HEK293T (cell line): ENCODE results near the gene PRPSAP2.
A peak's percentile ranks its signal among the peaks of the same experiment; 100 is the strongest.

ENCODE experiments used
- CTCF ChIA-PET: fragments of 350-600 bp; formaldehyde crosslinking; extraction: SDS; loops from one replicate; lab custom pipeline; 2021; ENCODE audit warnings: antibody characterized with exemption, inconsistent platforms; lab: Yijun Ruan, JAX
- POLR2A ChIA-PET: fragments of 350-600 bp; formaldehyde crosslinking; extraction: SDS; loops from one replicate; lab custom pipeline; 2020; ENCODE audit warnings: antibody characterized with exemption, inconsistent platforms; lab: Yijun Ruan, JAX
- DNase-seq: peaks from one replicate; pipeline ENCODE4 v3.0.0; 2012; ENCODE audit warnings: mixed read lengths; ENCODE audit errors: extremely low spot score
- ARNT ChIP-seq: fragments of 450-650 bp; IDR thresholded peaks from 2 replicates; pipeline ENCODE4 v1.6.1; 2017; ENCODE audit warnings: mild to moderate bottlenecking
- BHLHE40 ChIP-seq: fragments of 450-650 bp; IDR thresholded peaks from 2 replicates; pipeline ENCODE4 v1.6.1; 2016; ENCODE audit warnings: mild to moderate bottlenecking, moderate library complexity, borderline replicate concordance
- CTBP1 ChIP-seq: fragments of 450-650 bp; IDR thresholded peaks from 2 replicates; pipeline ENCODE4 v1.6.1; 2016; ENCODE audit warnings: borderline replicate concordance
- ELF4 ChIP-seq: fragments of 450-650 bp; IDR thresholded peaks from 2 replicates; pipeline ENCODE4 v1.6.1; 2017; ENCODE audit warnings: antibody characterized with exemption
- FOXA1 ChIP-seq: fragments of 450-650 bp; IDR thresholded peaks from 2 replicates; pipeline ENCODE4 v1.6.1; 2016; ENCODE audit warnings: mild to moderate bottlenecking
- FOXK2 ChIP-seq: fragments of 450-650 bp; IDR thresholded peaks from 2 replicates; pipeline ENCODE4 v1.6.1; 2016; ENCODE audit warnings: mild to moderate bottlenecking
- FOXM1 ChIP-seq: fragments of 450-650 bp; IDR thresholded peaks from 2 replicates; pipeline ENCODE4 v1.6.1; 2017; ENCODE audit warnings: mild to moderate bottlenecking, borderline replicate concordance
- HDGF ChIP-seq: fragments of 450-650 bp; IDR thresholded peaks from 2 replicates; pipeline ENCODE4 v1.6.1; 2017; ENCODE audit warnings: antibody characterized with exemption, borderline replicate concordance
- L3MBTL2 ChIP-seq: fragments of 450-650 bp; conservative IDR thresholded peaks from 2 replicates; pipeline ENCODE4 v1.6.1; 2016; ENCODE audit warnings: mild to moderate bottlenecking
- LEF1 ChIP-seq: fragments of 450-650 bp; IDR thresholded peaks from 2 replicates; pipeline ENCODE4 v1.6.1; 2017; ENCODE audit warnings: mild to moderate bottlenecking, borderline replicate concordance
- NFRKB ChIP-seq: fragments of 450-650 bp; IDR thresholded peaks from 2 replicates; pipeline ENCODE4 v1.6.1; 2016; ENCODE audit warnings: mild to moderate bottlenecking, moderate library complexity
- PKNOX1 ChIP-seq: fragments of 450-650 bp; IDR thresholded peaks from 2 replicates; pipeline ENCODE4 v1.6.1; 2016
- SP1 ChIP-seq: fragments of 450-650 bp; IDR thresholded peaks from 2 replicates; pipeline ENCODE4 v1.6.1; 2017
- SUZ12 ChIP-seq: fragments of 450-650 bp; IDR thresholded peaks from 2 replicates; pipeline ENCODE4 v1.6.1; 2016; ENCODE audit warnings: mild to moderate bottlenecking
- TARDBP ChIP-seq: fragments of 450-650 bp; IDR thresholded peaks from 2 replicates; pipeline ENCODE4 v1.6.1; 2016
- ZNF384 ChIP-seq: fragments of 450-650 bp; IDR thresholded peaks from 2 replicates; pipeline ENCODE4 v1.6.1; 2016

The PRPSAP2 gene

GRCh38 chr17:18960803-18961511 is 103.0 kb downstream of the PRPSAP2 start:
- ChIA-PET POLR2A (interaction anchor here (0.7 kb wide), 1 partner anchor 44 kb away, joined by 3 read pairs; the partner anchor contains the start of gene FAM83G), CTCF (interaction anchor here (0.5 to 1.8 kb wide), 22 partner anchors 9 to 335 kb away, joined by 3 to 13 read pairs (median 4); partner anchors contain the start of genes FAM83G and PRPSAP2)
- DNase-seq = peak; percentile 88
- TF ChIP-seq ELF4 (no peak), BHLHE40 (no peak), SUZ12 (no peak), FOXA1 (no peak), ARNT (no peak), PKNOX1 (no peak)

- TF ChIP-seq FOXK2 (no peak), ELF4 (no peak), BHLHE40 (no peak), LEF1 (no peak), PKNOX1 (no peak), NFRKB (no peak), ARNT (no peak), TARDBP (no peak), ZNF384 (no peak), HDGF (no peak), SUZ12 (no peak), L3MBTL2 (no peak)
- ChIA-PET POLR2A (interaction anchor here (1.1 kb wide), 1 partner anchor 43 kb away, joined by 3 read pairs; the partner anchor contains the start of gene FAM83G), CTCF (interaction anchor here (0.5 to 1.8 kb wide), 17 partner anchors 8 to 145 kb away, joined by 3 to 13 read pairs (median 4); partner anchors contain the start of gene FAM83G)
- DNase-seq = no peak
Observed at GRCh38 chr17:18961634-18962493, 103.9 kb downstream of the PRPSAP2 start.

GRCh38 chr17:18962494-18962815 is 104.5 kb downstream of the PRPSAP2 start:
- ChIA-PET POLR2A (interaction anchor here (1.1 kb wide), 1 partner anchor 42 kb away, joined by 3 read pairs; the partner anchor contains the start of gene FAM83G), CTCF (interaction anchor here (0.5 to 0.7 kb wide), 2 partner anchors 14 to 31 kb away, joined by 3 read pairs; no protein-coding TSS in a partner anchor)
- no peak for DNase-seq
- TF ChIP-seq FOXA1 (no peak), SP1 (no peak), ARNT (no peak), FOXK2 (no peak), TARDBP (no peak), PKNOX1 (no peak), LEF1 (no peak), BHLHE40 (no peak), CTBP1 (no peak), ELF4 (no peak)

GRCh38 chr17:18963126-18964017 is 105.4 kb downstream of the PRPSAP2 start:
- TF ChIP-seq LEF1 (no peak), FOXA1 (no peak), FOXK2 (no peak), ARNT (no peak), CTBP1 (no peak), SUZ12 (no peak), ELF4 (no peak), L3MBTL2 (no peak)
- DNase-seq = no peak
- ChIA-PET CTCF (interaction anchor here (0.6 to 0.7 kb wide), 2 partner anchors 32 to 33 kb away, joined by 3 to 7 read pairs; no protein-coding TSS in a partner anchor), POLR2A (no interaction called here)

GRCh38 chr17:18964018-18964351 is 106.1 kb downstream of the PRPSAP2 start:
- CTCF ChIA-PET = no interaction called here
- no peak for DNase-seq
- TF ChIP-seq HDGF (no peak), TARDBP (no peak), ELF4 (no peak), ZNF384 (no peak), ARNT (no peak), SUZ12 (no peak), FOXK2 (no peak), FOXM1 (no peak), CTBP1 (no peak), BHLHE40 (no peak), LEF1 (no peak), FOXA1 (no peak), SP1 (no peak)
- POLR2A ChIA-PET = no interaction called here
